PC-9 (cell line): ENCODE measurements around the gene SUGP2.

Experiments
- EZH2 ChIP-seq: fragments of 200-600 bp; sonication (generic); IDR thresholded peaks from 2 replicates; pipeline ENCODE4 v1.8.0; 2017; ENCODE audit warnings: antibody characterized with exemption, low read depth
- TF ChIP-seq, protein P1 (sequence below): fragments of 200-600 bp; sonication (generic); conservative IDR thresholded peaks from 2 replicates; pipeline ENCODE4 v1.6.1; 2017; ENCODE audit warnings: mixed run types, antibody characterized with exemption, mild to moderate bottlenecking, moderate library complexity

GRCh38 chr19:18964121-18964520, 69.2 kb downstream of the SUGP2 start:
- TF ChIP-seq, protein P1, sequence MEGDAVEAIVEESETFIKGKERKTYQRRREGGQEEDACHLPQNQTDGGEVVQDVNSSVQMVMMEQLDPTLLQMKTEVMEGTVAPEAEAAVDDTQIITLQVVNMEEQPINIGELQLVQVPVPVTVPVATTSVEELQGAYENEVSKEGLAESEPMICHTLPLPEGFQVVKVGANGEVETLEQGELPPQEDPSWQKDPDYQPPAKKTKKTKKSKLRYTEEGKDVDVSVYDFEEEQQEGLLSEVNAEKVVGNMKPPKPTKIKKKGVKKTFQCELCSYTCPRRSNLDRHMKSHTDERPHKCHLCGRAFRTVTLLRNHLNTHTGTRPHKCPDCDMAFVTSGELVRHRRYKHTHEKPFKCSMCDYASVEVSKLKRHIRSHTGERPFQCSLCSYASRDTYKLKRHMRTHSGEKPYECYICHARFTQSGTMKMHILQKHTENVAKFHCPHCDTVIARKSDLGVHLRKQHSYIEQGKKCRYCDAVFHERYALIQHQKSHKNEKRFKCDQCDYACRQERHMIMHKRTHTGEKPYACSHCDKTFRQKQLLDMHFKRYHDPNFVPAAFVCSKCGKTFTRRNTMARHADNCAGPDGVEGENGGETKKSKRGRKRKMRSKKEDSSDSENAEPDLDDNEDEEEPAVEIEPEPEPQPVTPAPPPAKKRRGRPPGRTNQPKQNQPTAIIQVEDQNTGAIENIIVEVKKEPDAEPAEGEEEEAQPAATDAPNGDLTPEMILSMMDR = no peak
- no peak for TF ChIP-seq EZH2
